SK-N-SH (cell line): ENCODE results near the gene TANK.

Experiments used
- CTCF ChIP-seq: fragments of 200-600 bp; sonication (generic); IDR thresholded peaks from 2 replicates; pipeline ENCODE4 v1.6.1; 2017; ENCODE audit warnings: antibody characterized with exemption, mild to moderate bottlenecking, moderate library complexity
- ELF1 ChIP-seq: IDR thresholded peaks from 2 replicates; pipeline ENCODE4 v1.4.0; 2012
- EP300 ChIP-seq, 2 experiments: IDR thresholded peaks; 2 replicates each; pipeline versions ENCODE4 v1.4.0 to v1.6.1; 2012; ENCODE audit warnings: borderline replicate concordance in 1 of 2, low read depth in 1 of 2, low read length in 1 of 2
- EZH2phosphoT487 ChIP-seq: fragments of 200-600 bp; sonication (generic); IDR thresholded peaks from 2 replicates; pipeline ENCODE4 v1.6.1; 2017; ENCODE audit warnings: low read depth, mixed run types, mild to moderate bottlenecking, antibody characterized with exemption, moderate library complexity, borderline replicate concordance
- JUND ChIP-seq: IDR thresholded peaks from 2 replicates; pipeline ENCODE4 v1.4.0; 2012
- POLR2AphosphoS5 ChIP-seq: IDR thresholded peaks from 2 replicates; pipeline ENCODE4 v1.6.1; 2012; ENCODE audit warnings: low read depth, low read length
- RAD21 ChIP-seq: IDR thresholded peaks from 2 replicates; pipeline ENCODE4 v1.6.1; 2012; ENCODE audit warnings: mild to moderate bottlenecking, low read length
- RFX5 ChIP-seq: IDR thresholded peaks from 2 replicates; pipeline ENCODE4 v1.6.1; 2012; ENCODE audit warnings: mild to moderate bottlenecking, improper control_type of control experiment, low read length
- TAF1 ChIP-seq: IDR thresholded peaks from 2 replicates; pipeline ENCODE4 v1.6.1; 2012; ENCODE audit warnings: low read depth, mild to moderate bottlenecking, low read length, moderate library complexity, borderline replicate concordance
- USF1 ChIP-seq: IDR thresholded peaks from 2 replicates; pipeline ENCODE4 v1.4.0; 2012; ENCODE audit warnings: low read depth, borderline replicate concordance
- USF2 ChIP-seq: fragments of 150-350 bp; IDR thresholded peaks from 2 replicates; pipeline ENCODE4 v1.6.1; 2017; ENCODE audit warnings: antibody characterized with exemption, low read length, low read depth, borderline replicate concordance
- YY1 ChIP-seq: IDR thresholded peaks from 2 replicates; pipeline ENCODE4 v1.4.0; 2012; ENCODE audit warnings: low read depth, mild to moderate bottlenecking
- TF ChIP-seq, protein P1 (sequence below): IDR thresholded peaks from 2 replicates; pipeline ENCODE4 v1.4.0; 2012; ENCODE audit warnings: low read depth
- TF ChIP-seq, protein P2 (sequence below): IDR thresholded peaks from 2 replicates; pipeline ENCODE4 v1.6.1; 2012; ENCODE audit warnings: mild to moderate bottlenecking, low read depth, low read length, moderate library complexity

DNA sequence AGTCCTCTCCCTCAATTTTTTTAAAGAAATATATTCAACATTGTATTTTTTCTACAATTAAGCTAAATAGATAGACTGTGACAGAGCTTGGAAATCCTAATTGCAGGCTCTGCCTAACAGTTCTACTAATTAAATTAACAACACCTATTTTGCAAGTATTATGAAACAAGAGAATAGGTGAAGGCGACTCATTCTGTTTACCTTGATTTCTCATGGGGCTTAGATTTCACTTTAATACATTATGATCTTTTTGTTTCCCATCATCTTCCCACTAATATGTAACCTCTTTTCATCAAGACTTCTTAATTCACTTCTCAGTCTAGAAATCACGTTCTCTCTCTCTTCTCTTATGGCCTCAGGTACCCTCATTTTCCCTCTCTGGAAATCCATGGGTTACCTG, 42.7 kb upstream of the TANK start:
- TF ChIP-seq YY1 (no peak), RFX5 (no peak), CTCF (no peak), EP300 (IDR thresholded peaks at IDR 0.05; ENCODE audit: borderline replicate concordance in 1 of 2, low read depth in 1 of 2, low read length in 1 of 2) (no peak), POLR2AphosphoS5 (no peak), RAD21 (no peak), EZH2phosphoT487 (no peak), ELF1 (no peak), USF1 (no peak), USF2 (no peak), TAF1 (no peak), JUND (no peak)
- TF ChIP-seq, protein P1, sequence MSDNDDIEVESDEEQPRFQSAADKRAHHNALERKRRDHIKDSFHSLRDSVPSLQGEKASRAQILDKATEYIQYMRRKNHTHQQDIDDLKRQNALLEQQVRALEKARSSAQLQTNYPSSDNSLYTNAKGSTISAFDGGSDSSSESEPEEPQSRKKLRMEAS: no peak
- TF ChIP-seq, protein P2, sequence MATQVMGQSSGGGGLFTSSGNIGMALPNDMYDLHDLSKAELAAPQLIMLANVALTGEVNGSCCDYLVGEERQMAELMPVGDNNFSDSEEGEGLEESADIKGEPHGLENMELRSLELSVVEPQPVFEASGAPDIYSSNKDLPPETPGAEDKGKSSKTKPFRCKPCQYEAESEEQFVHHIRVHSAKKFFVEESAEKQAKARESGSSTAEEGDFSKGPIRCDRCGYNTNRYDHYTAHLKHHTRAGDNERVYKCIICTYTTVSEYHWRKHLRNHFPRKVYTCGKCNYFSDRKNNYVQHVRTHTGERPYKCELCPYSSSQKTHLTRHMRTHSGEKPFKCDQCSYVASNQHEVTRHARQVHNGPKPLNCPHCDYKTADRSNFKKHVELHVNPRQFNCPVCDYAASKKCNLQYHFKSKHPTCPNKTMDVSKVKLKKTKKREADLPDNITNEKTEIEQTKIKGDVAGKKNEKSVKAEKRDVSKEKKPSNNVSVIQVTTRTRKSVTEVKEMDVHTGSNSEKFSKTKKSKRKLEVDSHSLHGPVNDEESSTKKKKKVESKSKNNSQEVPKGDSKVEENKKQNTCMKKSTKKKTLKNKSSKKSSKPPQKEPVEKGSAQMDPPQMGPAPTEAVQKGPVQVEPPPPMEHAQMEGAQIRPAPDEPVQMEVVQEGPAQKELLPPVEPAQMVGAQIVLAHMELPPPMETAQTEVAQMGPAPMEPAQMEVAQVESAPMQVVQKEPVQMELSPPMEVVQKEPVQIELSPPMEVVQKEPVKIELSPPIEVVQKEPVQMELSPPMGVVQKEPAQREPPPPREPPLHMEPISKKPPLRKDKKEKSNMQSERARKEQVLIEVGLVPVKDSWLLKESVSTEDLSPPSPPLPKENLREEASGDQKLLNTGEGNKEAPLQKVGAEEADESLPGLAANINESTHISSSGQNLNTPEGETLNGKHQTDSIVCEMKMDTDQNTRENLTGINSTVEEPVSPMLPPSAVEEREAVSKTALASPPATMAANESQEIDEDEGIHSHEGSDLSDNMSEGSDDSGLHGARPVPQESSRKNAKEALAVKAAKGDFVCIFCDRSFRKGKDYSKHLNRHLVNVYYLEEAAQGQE: no peak
